CD4-positive, alpha-beta T cell treated with Interleukin-17A for 1 hour (primary cell): ENCODE data around the gene AP2B1.

ENCODE experiments used
- DNase-seq: peaks from one replicate; pipeline ENCODE4 v3.0.0-alpha.2; 2020

Gene AP2B1

GRCh38 chr17:35731917-35732805 is 145.0 kb downstream of the AP2B1 start:
- DNase-seq = no peak

- DNase-seq = no peak
Observed at GRCh38 chr17:35732806-35733136, 145.6 kb downstream of the AP2B1 start.

- no peak for DNase-seq
Observed at GRCh38 chr17:35733366-35733765, 146.2 kb downstream of the AP2B1 start.

GRCh38 chr17:35734396-35734795 is 147.3 kb downstream of the AP2B1 start:
- no peak for DNase-seq

GRCh38 chr17:35735036-35735805 is 148.1 kb downstream of the AP2B1 start:
- no peak for DNase-seq

GRCh38 chr17:35736236-35736635 is 149.1 kb downstream of the AP2B1 start:
- no peak for DNase-seq

GRCh38 chr17:35738519-35739133 is 151.5 kb downstream of the AP2B1 start:
- no peak for DNase-seq

GRCh38 chr17:35740216-35740615 is 153.1 kb downstream of the AP2B1 start:
- no peak for DNase-seq

- no peak for DNase-seq
Observed at GRCh38 chr17:35740997-35741931, 154.1 kb downstream of the AP2B1 start.

- no peak for DNase-seq
Observed at GRCh38 chr17:35742496-35742895, 155.4 kb downstream of the AP2B1 start.

- no peak for DNase-seq
Observed at GRCh38 chr17:35742896-35743477, 155.9 kb downstream of the AP2B1 start.

- no peak for DNase-seq
Observed at GRCh38 chr17:35743626-35744328, 156.7 kb downstream of the AP2B1 start.

GRCh38 chr17:35744830-35745229 is 157.7 kb downstream of the AP2B1 start:
- no peak for DNase-seq

GRCh38 chr17:35745246-35745645 is 158.1 kb downstream of the AP2B1 start:
- DNase-seq = no peak

- DNase-seq = no peak
Observed at GRCh38 chr17:35745749-35746320, 158.7 kb downstream of the AP2B1 start.

GRCh38 chr17:35747540-35748017 is 160.5 kb downstream of the AP2B1 start:
- DNase-seq = peak; percentile 83

- DNase-seq = no peak
Observed at GRCh38 chr17:35748341-35748841, 161.3 kb downstream of the AP2B1 start.

GRCh38 chr17:35748979-35749378 is 161.9 kb downstream of the AP2B1 start:
- DNase-seq = no peak

- no peak for DNase-seq
Observed at GRCh38 chr17:35749560-35750412, 162.7 kb downstream of the AP2B1 start.
